RWPE1 (cell line): ENCODE measurements around the gene GDF10.

ENCODE experiments used
- CTCF ChIA-PET: fragments of 350-600 bp; sonication (Branson Sonifier 250); formaldehyde crosslinking; extraction: SDS; loops from one replicate; lab custom pipeline; 2021; lab: Yijun Ruan, JAX
- POLR2A ChIA-PET: fragments of 400-600 bp; formaldehyde crosslinking; extraction: SDS; loops from one replicate; lab custom pipeline; 2020; ENCODE audit warnings: antibody characterized with exemption; ENCODE audit not compliant: low non-redundant PET; lab: Yijun Ruan, JAX
- DNase-seq: peaks from one replicate; pipeline ENCODE4 v3.0.0; 2012; ENCODE audit warnings: low spot score
- H3K27ac ChIP-seq: fragments of 450-650 bp; 2 replicates; pipeline ENCODE4 v1.5.1; 2017
- TF ChIP-seq, protein P1 (sequence below): fragments of 450-650 bp; conservative IDR thresholded peaks from 2 replicates; pipeline ENCODE4 v1.5.1; 2017; ENCODE audit warnings: low read depth, mild to moderate bottlenecking

Gene GDF10

GRCh38 chr10:47335906-47336305 is 35.9 kb downstream of the GDF10 start:
- ChIA-PET CTCF (no interaction called here), POLR2A (no interaction called here)
- no peak overlapping the region for H3K27ac ChIP-seq
- DNase-seq, result no peak
- TF ChIP-seq, protein P1, sequence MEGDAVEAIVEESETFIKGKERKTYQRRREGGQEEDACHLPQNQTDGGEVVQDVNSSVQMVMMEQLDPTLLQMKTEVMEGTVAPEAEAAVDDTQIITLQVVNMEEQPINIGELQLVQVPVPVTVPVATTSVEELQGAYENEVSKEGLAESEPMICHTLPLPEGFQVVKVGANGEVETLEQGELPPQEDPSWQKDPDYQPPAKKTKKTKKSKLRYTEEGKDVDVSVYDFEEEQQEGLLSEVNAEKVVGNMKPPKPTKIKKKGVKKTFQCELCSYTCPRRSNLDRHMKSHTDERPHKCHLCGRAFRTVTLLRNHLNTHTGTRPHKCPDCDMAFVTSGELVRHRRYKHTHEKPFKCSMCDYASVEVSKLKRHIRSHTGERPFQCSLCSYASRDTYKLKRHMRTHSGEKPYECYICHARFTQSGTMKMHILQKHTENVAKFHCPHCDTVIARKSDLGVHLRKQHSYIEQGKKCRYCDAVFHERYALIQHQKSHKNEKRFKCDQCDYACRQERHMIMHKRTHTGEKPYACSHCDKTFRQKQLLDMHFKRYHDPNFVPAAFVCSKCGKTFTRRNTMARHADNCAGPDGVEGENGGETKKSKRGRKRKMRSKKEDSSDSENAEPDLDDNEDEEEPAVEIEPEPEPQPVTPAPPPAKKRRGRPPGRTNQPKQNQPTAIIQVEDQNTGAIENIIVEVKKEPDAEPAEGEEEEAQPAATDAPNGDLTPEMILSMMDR, result no peak

- no peak for DNase-seq
- H3K27ac ChIP-seq, result no peak overlapping the region
- ChIA-PET POLR2A (no interaction called here), CTCF (no interaction called here)
- TF ChIP-seq, protein P1, result no peak
Observed at GRCh38 chr10:47336387-47337134, 36.6 kb downstream of the GDF10 start.

- no peak for DNase-seq
- POLR2A ChIA-PET, result no interaction called here
- TF ChIP-seq, protein P1, result no peak
- no peak overlapping the region for H3K27ac ChIP-seq
- CTCF ChIA-PET, result no interaction called here
Observed at GRCh38 chr10:47337310-47337709, 37.3 kb downstream of the GDF10 start.

- TF ChIP-seq, protein P1, result no peak
- DNase-seq, result no peak
- CTCF ChIA-PET, result interaction anchor here (1.6 kb wide), 1 partner anchor 14 kb away, joined by 3 read pairs; no protein-coding TSS in a partner anchor
- no peak overlapping the region for H3K27ac ChIP-seq
- POLR2A ChIA-PET, result no interaction called here
Observed at GRCh38 chr10:47339186-47339735, 39.3 kb downstream of the GDF10 start.

GRCh38 chr10:47339759-47340607 is 40.0 kb downstream of the GDF10 start:
- ChIA-PET CTCF (interaction anchor here (0.7 to 1.6 kb wide), 5 partner anchors 9 to 80 kb away, joined by 3 to 5 read pairs (median 4); no protein-coding TSS in a partner anchor), POLR2A (no interaction called here)
- no peak overlapping the region for H3K27ac ChIP-seq
- TF ChIP-seq, protein P1, result no peak
- no peak for DNase-seq

- DNase-seq, result peak; percentile 71
- POLR2A ChIA-PET, result no interaction called here
Observed at GRCh38 chr10:47340608-47341170, 40.7 kb downstream of the GDF10 start.

More at GRCh38 chr10:47340608-47341170, 40.7 kb downstream of the GDF10 start:
- CTCF ChIA-PET, result interaction anchor here (0.7 to 1.6 kb wide), 5 partner anchors 9 to 36 kb away, joined by 3 to 5 read pairs (median 4); no protein-coding TSS in a partner anchor
- no peak overlapping the region for H3K27ac ChIP-seq
- TF ChIP-seq, protein P1, result peak; percentile 85
